GM10248 (cell line): ENCODE measurements around the gene KLHL17.
"Not testable (repeated sequence)": the region's sequence is repeated elsewhere in the genome, so short reads cannot be mapped to it uniquely, and the experiment has no call there.

Experiments used
- CTCF ChIA-PET: fragments of 300-600 bp; sonication (Branson Sonifier 250); formaldehyde crosslinking; extraction: SDS; loops from one replicate; lab custom pipeline; 2021; ENCODE audit warnings: antibody characterized with exemption; lab: Yijun Ruan, JAX
- POLR2A ChIA-PET: fragments of 350-650 bp; sonication (Branson Sonifier 250); formaldehyde crosslinking; extraction: SDS; loops from one replicate; lab custom pipeline; 2020; ENCODE audit warnings: antibody characterized with exemption; lab: Yijun Ruan, JAX
- DNase-seq: peaks from one replicate; pipeline ENCODE4 v3.0.0; 2012; ENCODE audit errors: extremely low spot score
- CTCF ChIP-seq: IDR thresholded peaks from 2 replicates; pipeline ENCODE4 v1.5.1; 2012; ENCODE audit warnings: mild to moderate bottlenecking, low read depth; ENCODE audit errors: extremely low read depth, missing control alignments, control extremely low read depth

KLHL17 gene

GRCh38 chr1:975365-975764, 15.0 kb downstream of the KLHL17 start:
- CTCF ChIA-PET, result interaction anchor here (0.9 to 1.9 kb wide), 5 partner anchors 9 to 89 kb away, joined by 3 to 8 read pairs (median 6); partner anchors contain the start of gene PLEKHN1
- POLR2A ChIA-PET, result no interaction called here
- no peak for TF ChIP-seq CTCF
- no peak for DNase-seq

- ChIA-PET CTCF (interaction anchor here (0.9 to 1.9 kb wide), 7 partner anchors 9 to 107 kb away, joined by 3 to 8 read pairs (median 6); partner anchors contain the start of gene PLEKHN1), POLR2A (interaction anchor here (1.3 kb wide), 1 partner anchor 12 kb away, joined by 3 read pairs; no protein-coding TSS in a partner anchor)
- TF ChIP-seq CTCF, result peak; percentile 48
- DNase-seq, result peak; percentile 81
Measured at GRCh38 chr1:975896-976683, 15.7 kb downstream of the KLHL17 start.

GRCh38 chr1:976791-977190, 16.4 kb downstream of the KLHL17 start:
- CTCF ChIA-PET, result interaction anchor here (0.9 to 1.9 kb wide), 6 partner anchors 10 to 107 kb away, joined by 3 to 8 read pairs (median 6); partner anchors contain the start of gene PLEKHN1
- POLR2A ChIA-PET, result interaction anchor here (1.3 kb wide), 1 partner anchor 13 kb away, joined by 3 read pairs; no protein-coding TSS in a partner anchor
- not testable (repeated sequence) for DNase-seq

GRCh38 chr1:978069-978834, 17.9 kb downstream of the KLHL17 start:
- POLR2A ChIA-PET, result no interaction called here

GRCh38 chr1:978835-979743, 18.7 kb downstream of the KLHL17 start:
- no peak for DNase-seq
- POLR2A ChIA-PET, result no interaction called here
- CTCF ChIA-PET, result interaction anchor here (3.2 kb wide), 1 partner anchor 53 kb away, joined by 12 read pairs; no protein-coding TSS in a partner anchor
- no peak for TF ChIP-seq CTCF

More at GRCh38 chr1:978069-978834, 17.9 kb downstream of the KLHL17 start:
- no peak for TF ChIP-seq CTCF
- CTCF ChIA-PET, result no interaction called here
- DNase-seq, result no peak

GRCh38 chr1:979744-980072, 19.3 kb downstream of the KLHL17 start:
- ChIA-PET POLR2A (no interaction called here), CTCF (interaction anchor here (3.2 kb wide), 1 partner anchor 53 kb away, joined by 12 read pairs; no protein-coding TSS in a partner anchor)
- no peak for DNase-seq

More at GRCh38 chr1:979744-980072, 19.3 kb downstream of the KLHL17 start:
- TF ChIP-seq CTCF, result no peak
